ENCODE results near the gene ALDH1L2.

Gene ALDH1L2

GRCh38 chr12:105040476-105040875 lies 43.8 kb downstream of the ALDH1L2 start:
- no peaks in the 10 kb centered on the region for H3K27me3 ChIP-seq (ENCODE audit: low read depth)
- DNase-seq (ENCODE audit: low spot score in 2 of 2), result no peak
- H3K4me3 ChIP-seq, result no peak overlapping the region
- H3K9me3 ChIP-seq, result no peaks in the 10 kb centered on the region
- no peaks in the 10 kb centered on the region for H3K4me1 ChIP-seq
- in situ Hi-C loops (cut with MboI; ENCODE audit: low sequenced_read_pairs), result no loop called here
- H3K36me3 ChIP-seq (replicated peaks), result no peaks in the 10 kb centered on the region

- Histone ChIP-seq H3K4me3 (no peak overlapping the region), H3K4me1 (no peaks in the 10 kb centered on the region), H3K36me3 (replicated peaks) (no peaks in the 10 kb centered on the region), H3K9me3 (no peaks in the 10 kb centered on the region), H3K27me3 (ENCODE audit: low read depth) (no peaks in the 10 kb centered on the region)
- no peak for DNase-seq (ENCODE audit: low spot score in 2 of 2)
- in situ Hi-C loops (cut with MboI; ENCODE audit: low sequenced_read_pairs), result no loop called here
These were observed 47.2 kb downstream of the ALDH1L2 start for GRCh38 chr12:105036937-105037649.

GRCh38 chr12:105033851-105034250 lies 50.4 kb downstream of the ALDH1L2 start:
- no peaks in the 10 kb centered on the region for H3K4me1 ChIP-seq
- H3K4me3 ChIP-seq, result no peak overlapping the region
- H3K27me3 ChIP-seq (ENCODE audit: low read depth), result no peaks in the 10 kb centered on the region
- DNase-seq (ENCODE audit: low spot score in 2 of 2), result no peak
- H3K36me3 ChIP-seq (replicated peaks), result no peaks in the 10 kb centered on the region
- in situ Hi-C loops (cut with MboI; ENCODE audit: low sequenced_read_pairs), result no loop called here
- no peaks in the 10 kb centered on the region for H3K9me3 ChIP-seq

GRCh38 chr12:105032703-105033357 lies 51.4 kb downstream of the ALDH1L2 start:
- Histone ChIP-seq H3K27me3 (ENCODE audit: low read depth) (no peaks in the 10 kb centered on the region), H3K4me3 (no peak overlapping the region), H3K9me3 (no peaks in the 10 kb centered on the region), H3K36me3 (replicated peaks) (no peaks in the 10 kb centered on the region), H3K4me1 (no peaks in the 10 kb centered on the region)
- in situ Hi-C loops (cut with MboI; ENCODE audit: low sequenced_read_pairs), result no loop called here
- DNase-seq (ENCODE audit: low spot score in 2 of 2), result no peak

GRCh38 chr12:105030820-105031807 lies 53.1 kb downstream of the ALDH1L2 start:
- no peaks in the 10 kb centered on the region for H3K36me3 ChIP-seq (replicated peaks)
- H3K27me3 ChIP-seq (ENCODE audit: low read depth), result no peaks in the 10 kb centered on the region
- H3K4me1 ChIP-seq, result no peaks in the 10 kb centered on the region
- H3K4me3 ChIP-seq, result no peak overlapping the region
- no peaks in the 10 kb centered on the region for H3K9me3 ChIP-seq
- no peak for DNase-seq (ENCODE audit: low spot score in 2 of 2)
- in situ Hi-C loops (cut with MboI; ENCODE audit: low sequenced_read_pairs), result no loop called here

- in situ Hi-C loops (cut with MboI; ENCODE audit: low sequenced_read_pairs), result no loop called here
- no peaks in the 10 kb centered on the region; the same call in 1 of the 2 replicates for H3K4me1 ChIP-seq
- DNase-seq (ENCODE audit: low spot score in 2 of 2), result no peak
- no peaks in the 10 kb centered on the region for H3K27me3 ChIP-seq (ENCODE audit: low read depth)
- no peaks in the 10 kb centered on the region for H3K9me3 ChIP-seq
- H3K4me3 ChIP-seq, result no peak overlapping the region
- H3K36me3 ChIP-seq (replicated peaks), result no peaks in the 10 kb centered on the region
These were observed 57.8 kb downstream of the ALDH1L2 start for GRCh38 chr12:105026411-105026810.

GRCh38 chr12:105025890-105026289 lies 58.4 kb downstream of the ALDH1L2 start:
- Histone ChIP-seq H3K4me1 (no peaks in the 10 kb centered on the region; the same call in 1 of the 2 replicates), H3K36me3 (replicated peaks) (no peaks in the 10 kb centered on the region), H3K4me3 (no peak overlapping the region), H3K27me3 (ENCODE audit: low read depth) (no peaks in the 10 kb centered on the region), H3K9me3 (no peaks in the 10 kb centered on the region)
- DNase-seq (ENCODE audit: low spot score in 2 of 2), result no peak
- in situ Hi-C loops (cut with MboI; ENCODE audit: low sequenced_read_pairs), result no loop called here

- in situ Hi-C loops (cut with MboI; ENCODE audit: low sequenced_read_pairs), result no loop called here
- H3K36me3 ChIP-seq (replicated peaks), result no peaks in the 10 kb centered on the region
These were observed 59.3 kb downstream of the ALDH1L2 start for GRCh38 chr12:105024928-105025327.

GRCh38 chr12:105020241-105020962 lies 63.9 kb downstream of the ALDH1L2 start:
- H3K27me3 ChIP-seq (ENCODE audit: low read depth), result no peaks in the 10 kb centered on the region
- H3K9me3 ChIP-seq, result no peaks in the 10 kb centered on the region
- no peaks in the 10 kb centered on the region; the same call in 1 of the 2 replicates for H3K36me3 ChIP-seq (replicated peaks)
- peaks cover 3% of the 10 kb centered on the region for H3K4me1 ChIP-seq
- in situ Hi-C loops (cut with MboI; ENCODE audit: low sequenced_read_pairs), result no loop called here
- no peak for DNase-seq (ENCODE audit: low spot score in 2 of 2)
- no peak overlapping the region for H3K4me3 ChIP-seq

More at GRCh38 chr12:105024928-105025327, 59.3 kb downstream of the ALDH1L2 start:
- DNase-seq (ENCODE audit: low spot score in 2 of 2), result no peak
- Histone ChIP-seq H3K4me1 (no peaks in the 10 kb centered on the region; the same call in 1 of the 2 replicates), H3K4me3 (no peak overlapping the region), H3K9me3 (no peaks in the 10 kb centered on the region), H3K27me3 (ENCODE audit: low read depth) (no peaks in the 10 kb centered on the region)

- in situ Hi-C loops (cut with MboI; ENCODE audit: low sequenced_read_pairs), result no loop called here
- DNase-seq (ENCODE audit: low spot score in 2 of 2), result no peak
- H3K9me3 ChIP-seq, result no peaks in the 10 kb centered on the region
- no peaks in the 10 kb centered on the region; the same call in 1 of the 2 replicates for H3K36me3 ChIP-seq (replicated peaks)
- H3K4me3 ChIP-seq, result no peak overlapping the region
- peaks cover 3% of the 10 kb centered on the region for H3K4me1 ChIP-seq
- no peaks in the 10 kb centered on the region for H3K27me3 ChIP-seq (ENCODE audit: low read depth)
These were observed 65.5 kb downstream of the ALDH1L2 start for GRCh38 chr12:105018776-105019175.

GRCh38 chr12:105018012-105018411 lies 66.2 kb downstream of the ALDH1L2 start:
- Histone ChIP-seq H3K27me3 (ENCODE audit: low read depth) (no peaks in the 10 kb centered on the region), H3K36me3 (replicated peaks) (no peaks in the 10 kb centered on the region; the same call in 1 of the 2 replicates), H3K4me1 (peaks cover 3% of the 10 kb centered on the region), H3K4me3 (no peak overlapping the region), H3K9me3 (no peaks in the 10 kb centered on the region)
- in situ Hi-C loops (cut with MboI; ENCODE audit: low sequenced_read_pairs), result no loop called here
- DNase-seq (ENCODE audit: low spot score in 2 of 2), result no peak

GRCh38 chr12:105015543-105015942 lies 68.7 kb downstream of the ALDH1L2 start:
- in situ Hi-C loops (cut with MboI; ENCODE audit: low sequenced_read_pairs), result no loop called here
- H3K4me1 ChIP-seq, result peaks cover 3% of the 10 kb centered on the region
- DNase-seq (ENCODE audit: low spot score in 2 of 2), result no peak
- no peaks in the 10 kb centered on the region for H3K9me3 ChIP-seq
- H3K27me3 ChIP-seq (ENCODE audit: low read depth), result no peaks in the 10 kb centered on the region
- no peak overlapping the region for H3K4me3 ChIP-seq
- peaks cover 7% of the 10 kb centered on the region for H3K36me3 ChIP-seq (replicated peaks)

- in situ Hi-C loops (cut with MboI; ENCODE audit: low sequenced_read_pairs), result no loop called here
- Histone ChIP-seq H3K4me1 (peaks cover 3% of the 10 kb centered on the region), H3K9me3 (no peaks in the 10 kb centered on the region), H3K4me3 (no peak overlapping the region), H3K27me3 (ENCODE audit: low read depth) (no peaks in the 10 kb centered on the region), H3K36me3 (replicated peaks) (peaks cover 8% of the 10 kb centered on the region)
- no peak for DNase-seq (ENCODE audit: low spot score in 2 of 2)
These were observed 69.7 kb downstream of the ALDH1L2 start for GRCh38 chr12:105014603-105015002.

Data from HAP-1 (cell line).